Urinary bladder (tissue), 2 donors: ENCODE results near the gene SLCO1C1. TPM values are rescaled to one million over a fixed set of nuclear protein-coding genes. Genes with fewer than 3 reads are reported as not detected.

Experiments used
- polyA plus RNA-seq: library from polyadenylated mRNA; stranded (reverse); fragments of 200-250 nt; gene quantifications from one replicate; pipeline ENCODE4 v1.2.3, GENCODE V29; 2013
- total RNA-seq: library from RNA; depleted of rRNA; stranded (reverse); fragments of >200 nt; gene quantifications from one replicate; pipeline ENCODE4 v1.2.3, GENCODE V29; 2014
- donor health status: healthy.

SLCO1C1 gene
- total and polyA plus RNA-seq, 2 donors: 0.27 to 4.9 TPM

Other genes starting within 250 kb of the SLCO1C1 start
- gene SLCO1B3, start 115.4 kb downstream of the SLCO1C1 start, total RNA-seq: not detected
- not detected for gene SLCO1B3, start 115.4 kb downstream of the SLCO1C1 start, polyA plus RNA-seq